ENCODE measurements around the gene SUPT4H1. TPM values are rescaled to one million over a fixed set of nuclear protein-coding genes. Genes with fewer than 3 reads are reported as not detected.

Gene SUPT4H1
- total and polyA plus RNA-seq, 2 of the 4 experiments (the other 2 are of a cell fraction), result 51.6 to 129 TPM

DNA sequence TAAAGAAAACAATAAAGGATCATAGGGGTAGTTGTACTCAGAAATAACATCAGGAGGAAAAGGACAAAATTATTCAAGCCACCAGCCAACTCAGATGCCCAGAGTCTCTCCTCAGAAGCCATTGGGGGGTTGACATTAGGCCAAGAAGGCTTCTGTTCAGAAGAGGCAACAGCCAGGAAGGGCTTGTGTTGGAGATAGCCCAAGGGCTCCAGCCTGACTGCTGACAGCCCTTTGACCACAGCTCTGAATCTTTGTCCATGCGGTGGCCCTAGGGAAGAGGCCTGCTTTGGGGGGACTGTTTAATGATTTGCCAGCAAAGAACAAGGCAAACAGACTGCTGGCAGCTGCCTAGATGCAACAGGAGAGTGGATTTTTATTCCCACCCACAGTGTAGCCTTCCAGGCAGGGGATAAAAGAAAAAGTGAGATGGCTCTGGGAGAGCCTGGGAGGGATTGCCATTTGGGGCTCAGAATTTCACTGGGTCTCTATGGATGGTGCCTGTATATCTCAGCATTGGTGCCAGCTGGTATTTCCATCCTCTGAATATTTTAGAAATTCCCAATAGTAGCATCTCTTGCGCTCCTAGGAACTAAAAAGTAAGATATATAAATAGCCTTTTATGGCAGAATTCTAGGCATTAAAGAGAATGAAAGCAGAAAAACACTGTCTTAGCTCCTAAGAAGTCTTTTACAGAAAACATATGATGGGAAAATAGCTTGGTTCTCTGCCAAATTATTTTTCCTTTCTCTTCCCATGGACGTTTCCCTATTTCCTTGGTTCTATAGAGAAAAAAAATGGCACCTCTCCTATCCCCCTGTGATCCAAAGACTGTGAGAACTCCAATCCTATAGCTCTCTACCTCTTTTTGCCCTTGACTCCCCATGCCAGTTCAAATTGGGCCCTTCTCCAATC lies 29.4 kb upstream of the SUPT4H1 start:
- Histone ChIP-seq H2AK9ac (replicated peaks; ENCODE audit: low read depth, low read length, poor library complexity) (no peak overlapping the region), H2BK20ac (ENCODE audit: low read depth, low read length) (no peak overlapping the region), H4K8ac (ENCODE audit: low read depth in 2 of 2, low read length in 2 of 2) (no peak overlapping the region), H3K79me1 (ENCODE audit: low read depth in 1 of 2, low read length in 2 of 2) (no peaks in the 10 kb centered on the region), H2BK5ac (ENCODE audit: low read depth, low read length, poor library complexity, severe bottlenecking) (no peak overlapping the region), H3K9ac (ENCODE audit: low read depth, low read length) (no peak overlapping the region), H3K23ac (ENCODE audit: low read depth, low read length) (no peak overlapping the region), H2BK15ac (ENCODE audit: low read depth, low read length) (no peak overlapping the region), H3K27ac (ENCODE audit: insufficient read depth, low read length) (no peak overlapping the region), H4K5ac (ENCODE audit: low read depth, low read length) (no peak overlapping the region), H3K9me3 (ENCODE audit: control insufficient read depth, insufficient read depth, low read length) (no peaks in the 10 kb centered on the region), H4K20me1 (ENCODE audit: insufficient read depth, low read length) (no peaks in the 10 kb centered on the region), H3K4ac (ENCODE audit: low read depth, low read length) (no peak overlapping the region), H3K36me3 (ENCODE audit: control insufficient read depth, insufficient read depth, low read length) (no peaks in the 10 kb centered on the region), H4K91ac (ENCODE audit: insufficient read depth, low read depth, low read length) (no peak overlapping the region), H2AK5ac (ENCODE audit: low read depth, low read length) (no peak overlapping the region), H2AFZ (replicated peaks; ENCODE audit: low read length, poor library complexity) (no peak overlapping the region), H3K14ac (replicated peaks; ENCODE audit: low read depth, low read length) (no peak overlapping the region), H3K4me3 (ENCODE audit: insufficient read depth, low read depth, low read length) (no peak overlapping the region), H3K9me1 (ENCODE audit: insufficient read depth, low read length) (no peaks in the 10 kb centered on the region), H3K56ac (ENCODE audit: extremely low read depth, insufficient read depth, low read length) (no peak overlapping the region), H3K4me1 (ENCODE audit: control insufficient read depth, insufficient read depth, low read length) (no peaks in the 10 kb centered on the region), H3K27me3 (ENCODE audit: control insufficient read depth, insufficient read depth, low read length) (peaks cover 23% of the 10 kb centered on the region), H3K18ac (ENCODE audit: low read depth, low read length) (no peak overlapping the region), H2BK120ac (ENCODE audit: low read depth, low read length) (no peak overlapping the region), H3K4me2 (ENCODE audit: low read depth, low read length) (no peak overlapping the region)
- dilution Hi-C loops (cut with HindIII; ENCODE audit: low sequenced_read_pairs, unreplicated experiment), result no loop called here
- ChIA-PET CTCF (interaction anchor here (0.5 kb wide), 1 partner anchor 119 kb away, joined by 5 read pairs; no protein-coding TSS in a partner anchor), POLR2A (ENCODE audit: unreplicated experiment) (interaction anchor here (0.7 kb wide), 1 partner anchor 15 kb away, joined by 4 read pairs; no protein-coding TSS in a partner anchor)
- DNase-seq, result no peak
- no TSS peak for BruUV-seq (replicated peaks)
- in situ Hi-C loops (cut with MboI; ENCODE audit: low sequenced_read_pairs), result no loop called here
- no CpG with 5 or more reads among the region's 3 CpGs for WGBS, 2 experiments (ENCODE audit: extremely low coverage in 2 of 2, insufficient read length in 1 of 2)
- intact Hi-C loops (cut with micrococcal nuclease), result no loop called here
- no peak for ATAC-seq (ENCODE audit: low read depth)
- TF ChIP-seq RAD21 (IDR thresholded peaks at IDR 0.05; ENCODE audit: low read length) (no peak), FOS (IDR thresholded peaks at IDR 0.05; ENCODE audit: low read depth, low read length) (no peak), MAZ (IDR thresholded peaks at IDR 0.05; ENCODE audit: borderline replicate concordance, low read depth, low read length) (no peak), CEBPB (IDR thresholded peaks at IDR 0.05; ENCODE audit: low read depth, low read length) (no peak), RFX5 (IDR thresholded peaks at IDR 0.05; ENCODE audit: low read depth, low read length) (no peak), CHD1 (IDR thresholded peaks at IDR 0.05; ENCODE audit: low read depth, low read length) (no peak), RCOR1 (IDR thresholded peaks at IDR 0.05; ENCODE audit: insufficient replicate concordance, low read length) (no peak), SMC3 (IDR thresholded peaks at IDR 0.05; ENCODE audit: low read depth, low read length) (no peak), BHLHE40 (IDR thresholded peaks at IDR 0.05; ENCODE audit: low read depth, low read length) (no peak), MAFK (IDR thresholded peaks at IDR 0.05; ENCODE audit: low read depth, low read length) (no peak), NFE2L2 (IDR thresholded peaks at IDR 0.05; ENCODE audit: low read depth, low read length) (no peak), POLR2A (IDR thresholded peaks at IDR 0.05; ENCODE audit: low read depth, low read length) (no peak)
- TF ChIP-seq, protein P1, sequence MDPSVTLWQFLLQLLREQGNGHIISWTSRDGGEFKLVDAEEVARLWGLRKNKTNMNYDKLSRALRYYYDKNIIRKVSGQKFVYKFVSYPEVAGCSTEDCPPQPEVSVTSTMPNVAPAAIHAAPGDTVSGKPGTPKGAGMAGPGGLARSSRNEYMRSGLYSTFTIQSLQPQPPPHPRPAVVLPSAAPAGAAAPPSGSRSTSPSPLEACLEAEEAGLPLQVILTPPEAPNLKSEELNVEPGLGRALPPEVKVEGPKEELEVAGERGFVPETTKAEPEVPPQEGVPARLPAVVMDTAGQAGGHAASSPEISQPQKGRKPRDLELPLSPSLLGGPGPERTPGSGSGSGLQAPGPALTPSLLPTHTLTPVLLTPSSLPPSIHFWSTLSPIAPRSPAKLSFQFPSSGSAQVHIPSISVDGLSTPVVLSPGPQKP (IDR thresholded peaks at IDR 0.05; ENCODE audit: borderline replicate concordance, low read depth, low read length), result no peak
- TF ChIP-seq, protein P2, sequence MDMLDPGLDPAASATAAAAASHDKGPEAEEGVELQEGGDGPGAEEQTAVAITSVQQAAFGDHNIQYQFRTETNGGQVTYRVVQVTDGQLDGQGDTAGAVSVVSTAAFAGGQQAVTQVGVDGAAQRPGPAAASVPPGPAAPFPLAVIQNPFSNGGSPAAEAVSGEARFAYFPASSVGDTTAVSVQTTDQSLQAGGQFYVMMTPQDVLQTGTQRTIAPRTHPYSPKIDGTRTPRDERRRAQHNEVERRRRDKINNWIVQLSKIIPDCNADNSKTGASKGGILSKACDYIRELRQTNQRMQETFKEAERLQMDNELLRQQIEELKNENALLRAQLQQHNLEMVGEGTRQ (IDR thresholded peaks at IDR 0.05; ENCODE audit: low read depth, low read length), result no peak
- TF ChIP-seq, protein P3, sequence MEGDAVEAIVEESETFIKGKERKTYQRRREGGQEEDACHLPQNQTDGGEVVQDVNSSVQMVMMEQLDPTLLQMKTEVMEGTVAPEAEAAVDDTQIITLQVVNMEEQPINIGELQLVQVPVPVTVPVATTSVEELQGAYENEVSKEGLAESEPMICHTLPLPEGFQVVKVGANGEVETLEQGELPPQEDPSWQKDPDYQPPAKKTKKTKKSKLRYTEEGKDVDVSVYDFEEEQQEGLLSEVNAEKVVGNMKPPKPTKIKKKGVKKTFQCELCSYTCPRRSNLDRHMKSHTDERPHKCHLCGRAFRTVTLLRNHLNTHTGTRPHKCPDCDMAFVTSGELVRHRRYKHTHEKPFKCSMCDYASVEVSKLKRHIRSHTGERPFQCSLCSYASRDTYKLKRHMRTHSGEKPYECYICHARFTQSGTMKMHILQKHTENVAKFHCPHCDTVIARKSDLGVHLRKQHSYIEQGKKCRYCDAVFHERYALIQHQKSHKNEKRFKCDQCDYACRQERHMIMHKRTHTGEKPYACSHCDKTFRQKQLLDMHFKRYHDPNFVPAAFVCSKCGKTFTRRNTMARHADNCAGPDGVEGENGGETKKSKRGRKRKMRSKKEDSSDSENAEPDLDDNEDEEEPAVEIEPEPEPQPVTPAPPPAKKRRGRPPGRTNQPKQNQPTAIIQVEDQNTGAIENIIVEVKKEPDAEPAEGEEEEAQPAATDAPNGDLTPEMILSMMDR (conservative IDR thresholded peaks at IDR 0.05; ENCODE audit: low read depth, low read length), result no peak

Measured in IMR-90 (cell line).